PC-9 (cell line): Measurements from ENCODE around the gene ZNRF3.

Experiments used
- CTCF ChIP-seq: fragments of 200-600 bp; sonication (generic); conservative IDR thresholded peaks from 2 replicates; pipeline ENCODE4 v1.6.1; 2017; ENCODE audit warnings: mixed run types, antibody characterized with exemption, mild to moderate bottlenecking, moderate library complexity
- EZH2 ChIP-seq: fragments of 200-600 bp; sonication (generic); IDR thresholded peaks from 2 replicates; pipeline ENCODE4 v1.8.0; 2017; ENCODE audit warnings: antibody characterized with exemption, low read depth

GRCh38 chr22:29072979-29073617, 189.7 kb downstream of the ZNRF3 start, which contains the start of gene KREMEN1:
- no peak for TF ChIP-seq CTCF
- no peak for TF ChIP-seq EZH2
